Ascending aorta (tissue), 2 donors: ENCODE results near the gene DUSP2. TPM values are rescaled to one million over a fixed set of nuclear protein-coding genes. Genes with fewer than 3 reads are reported as not detected.

ENCODE experiments used
- DNase-seq, 2 donors: peaks; one replicate each; pipeline ENCODE4 v3.0.0-alpha.2; 2019; ENCODE audit warnings: low spot score in 2 of 2
- H3K27ac ChIP-seq, 2 donors: fragments of 200-600 bp; sonication (generic); one replicate each; pipeline ENCODE4 v1.5.1; 2016 to 2017; ENCODE audit warnings: mild to moderate bottlenecking in 1 of 2
- H3K27me3 ChIP-seq: fragments of 200-600 bp; sonication (generic); one replicate; pipeline ENCODE4 v1.5.1; 2017
- H3K36me3 ChIP-seq, 2 donors: fragments of 200-600 bp; sonication (generic); one replicate each; pipeline ENCODE4 v1.5.1; 2016
- H3K4me1 ChIP-seq, 2 donors: fragments of 200-600 bp; sonication (generic); one replicate each; pipeline ENCODE4 v1.5.1; 2016 to 2017; ENCODE audit warnings: mild to moderate bottlenecking in 1 of 2
- H3K4me3 ChIP-seq, 2 donors: fragments of 200-600 bp; sonication (generic); one replicate each; pipeline ENCODE4 v1.5.1; 2016 to 2017; ENCODE audit warnings: mild to moderate bottlenecking in 1 of 2
- H3K9me3 ChIP-seq, 2 donors: fragments of 200-600 bp; sonication (generic); one replicate each; pipeline ENCODE4 v1.5.1; 2016
- CTCF ChIP-seq, 3 experiments: fragments of 200-600 bp in 2 of 3; fragments of 450-650 bp in 1 of 3; sonication (generic) in 2 of 3; IDR thresholded peaks; one replicate each; pipeline ENCODE4 v1.5.1; 2016 to 2019; ENCODE audit warnings: antibody characterized with exemption in 3 of 3, mild to moderate bottlenecking in 1 of 3, moderate library complexity in 1 of 3
- intact Hi-C: fragments of 100-400 bp; cut with DNase I; formaldehyde crosslinking; loops from one replicate; pipeline ENCODE4 v1.15.1; 2023
- total RNA-seq: library from RNA; depleted of rRNA; stranded (reverse); fragments of >200 nt; gene quantifications from one replicate; pipeline ENCODE4 v1.1.0, GENCODE V29; 2016

Gene DUSP2
- total RNA-seq, 1 donor from 2014 or later: 7.2 TPM

GRCh38 chr2:96105994-96106715 lies 39.1 kb downstream of the DUSP2 start:
- Histone ChIP-seq H3K27me3 (no peaks in the 10 kb centered on the region), H3K36me3 (no peaks in the 10 kb centered on the region), H3K9me3 (peaks cover 5 to 9% of the 10 kb centered on the region in 2 donors), H3K4me1 (peaks cover 0 to 7% of the 10 kb centered on the region in 2 donors), H3K27ac (no peak overlapping the region), H3K4me3 (no peak overlapping the region)
- no peak for TF ChIP-seq CTCF (IDR thresholded peaks at IDR 0.05)
- DNase-seq: no peak
- intact Hi-C loops: no loop called here

- TF ChIP-seq CTCF (IDR thresholded peaks at IDR 0.05): no peak
- Histone ChIP-seq H3K9me3 (peaks cover 5 to 9% of the 10 kb centered on the region in 2 donors), H3K4me3 (no peak overlapping the region), H3K27me3 (no peaks in the 10 kb centered on the region), H3K36me3 (no peaks in the 10 kb centered on the region), H3K4me1 (peaks cover 0 to 7% of the 10 kb centered on the region in 2 donors), H3K27ac (no peak overlapping the region)
- DNase-seq: no peak
- intact Hi-C loops: no loop called here
These were observed 39.9 kb downstream of the DUSP2 start for GRCh38 chr2:96105152-96105915.

GRCh38 chr2:96104487-96104861 lies 40.8 kb downstream of the DUSP2 start:
- intact Hi-C loops: no loop called here
- peak in 1 of 2 donors; percentile 54 for DNase-seq

GRCh38 chr2:96103761-96104486 lies 41.3 kb downstream of the DUSP2 start:
- peak overlapping the region in 1 of 2 donors; percentile 26 for H3K27ac ChIP-seq
- no peaks in the 10 kb centered on the region for H3K27me3 ChIP-seq
- no peak for TF ChIP-seq CTCF (IDR thresholded peaks at IDR 0.05)
- peaks cover 5 to 9% of the 10 kb centered on the region in 2 donors for H3K9me3 ChIP-seq
- H3K4me3 ChIP-seq: no peak overlapping the region
- H3K36me3 ChIP-seq: no peaks in the 10 kb centered on the region
- DNase-seq: peak; percentile 4 to 9
- H3K4me1 ChIP-seq: peaks cover 4% of the 10 kb centered on the region in 2 donors
- intact Hi-C loops: no loop called here

More at GRCh38 chr2:96104487-96104861, 40.8 kb downstream of the DUSP2 start:
- Histone ChIP-seq H3K36me3 (no peaks in the 10 kb centered on the region), H3K4me3 (no peak overlapping the region), H3K27ac (peak overlapping the region in 1 of 2 donors; percentile 12), H3K27me3 (no peaks in the 10 kb centered on the region), H3K9me3 (peaks cover 5 to 9% of the 10 kb centered on the region in 2 donors), H3K4me1 (peaks cover 0 to 7% of the 10 kb centered on the region in 2 donors)
- no peak for TF ChIP-seq CTCF (IDR thresholded peaks at IDR 0.05)

GRCh38 chr2:96103187-96103601 lies 42.0 kb downstream of the DUSP2 start:
- Histone ChIP-seq H3K9me3 (peaks cover 5 to 9% of the 10 kb centered on the region in 2 donors), H3K27me3 (no peaks in the 10 kb centered on the region), H3K27ac (no peak overlapping the region), H3K36me3 (no peaks in the 10 kb centered on the region), H3K4me3 (no peak overlapping the region), H3K4me1 (peaks cover 3 to 8% of the 10 kb centered on the region in 2 donors)
- no peak for TF ChIP-seq CTCF (IDR thresholded peaks at IDR 0.05)
- DNase-seq: peak; percentile 4 to 53
- intact Hi-C loops: no loop called here
